ENCODE results near the gene PPFIA1.

- TF ChIP-seq POLR2A (IDR thresholded peaks at IDR 0.05; ENCODE audit: low read length) = no peak
- TF ChIP-seq GATA1 (IDR thresholded peaks at IDR 0.05; ENCODE audit: low read depth, low read length) = no peak
Observed at GRCh38 chr11:70233962-70234361, 36.5 kb upstream of the PPFIA1 start.
